Caco-2 (cell line): ENCODE measurements around the gene CDK17. TPM values are rescaled to one million over a fixed set of nuclear protein-coding genes. Genes with fewer than 3 reads are reported as not detected.

Experiments
- BruUV-seq: library from RNA; stranded (reverse); fragments of 400-500 nt; replicated peaks from 2 replicates; lab custom pipeline; 2021; lab: Mats Ljungman, UMichigan
- CTCF ChIA-PET: fragments of 300-600 bp; sonication (Branson Sonifier 250); formaldehyde crosslinking; loops from one replicate; lab custom pipeline; 2022; ENCODE audit warnings: antibody characterized with exemption; lab: Charles Lee
- POLR2A ChIA-PET: fragments of 300-600 bp; sonication (Branson Sonifier 250); formaldehyde crosslinking; loops from one replicate; lab custom pipeline; 2022; ENCODE audit warnings: antibody characterized with exemption; lab: Charles Lee
- DNase-seq, 2 experiments: peaks; one replicate each; pipeline versions ENCODE4 v3.0.0 to v3.0.0-alpha.2; 2020 to 2022
- H3K27me3 ChIP-seq: replicated peaks from 2 replicates; pipeline ENCODE4 v1.6.0; 2011; ENCODE audit warnings: low read length; ENCODE audit not compliant: control insufficient read depth, insufficient read depth
- H3K36me3 ChIP-seq: 2 replicates; pipeline ENCODE4 v1.5.1; 2011; ENCODE audit warnings: low read length; ENCODE audit not compliant: control insufficient read depth, insufficient read depth
- H3K4me1 ChIP-seq: fragments of 250-450 bp; sonication (Bioruptor Pico); 2 replicates; pipeline ENCODE4 v1.5.1; 2020; ENCODE audit warnings: mild to moderate bottlenecking
- H3K4me3 ChIP-seq: 2 replicates; pipeline ENCODE4 v1.5.1; 2011; ENCODE audit warnings: low read depth, mild to moderate bottlenecking, control low read depth, low read length
- H3K9me3 ChIP-seq: fragments of 250-450 bp; sonication (Bioruptor Pico); 2 replicates; pipeline ENCODE4 v1.5.1; 2020; ENCODE audit warnings: mild to moderate bottlenecking, moderate library complexity
- H3K27ac Mint-ChIP-seq: one replicate; pipeline ENCODE4 v1.8.0; 2022; ENCODE audit warnings: mixed read lengths; ENCODE audit not compliant: unreplicated experiment
- H3K27me3 Mint-ChIP-seq: one replicate; pipeline ENCODE4 v1.8.0; 2022; ENCODE audit warnings: mixed read lengths; ENCODE audit not compliant: insufficient read depth, unreplicated experiment
- H3K36me3 Mint-ChIP-seq: one replicate; pipeline ENCODE4 v1.8.0; 2022; ENCODE audit warnings: mild to moderate bottlenecking, mixed read lengths; ENCODE audit not compliant: insufficient read depth, unreplicated experiment
- H3K4me1 Mint-ChIP-seq: one replicate; pipeline ENCODE4 v1.8.0; 2022; ENCODE audit warnings: low read depth, mixed read lengths; ENCODE audit not compliant: unreplicated experiment
- H3K4me3 Mint-ChIP-seq: one replicate; pipeline ENCODE4 v1.8.0; 2022; ENCODE audit warnings: mild to moderate bottlenecking, moderate library complexity, mixed read lengths; ENCODE audit not compliant: unreplicated experiment
- H3K9me3 Mint-ChIP-seq: one replicate; pipeline ENCODE4 v1.8.0; 2022; ENCODE audit warnings: mixed read lengths; ENCODE audit not compliant: unreplicated experiment
- CTCF ChIP-seq, 2 experiments: fragments of 200-600 bp in 1 of 2; IDR thresholded peaks; 1 replicate in 1 of 2; 2 replicates in 1 of 2; pipeline versions ENCODE4 v1.5.1 to v1.8.0; 2011 to 2022; ENCODE audit warnings: antibody characterized with exemption in 1 of 2, control low read depth in 1 of 2, inconsistent platforms in 1 of 2, low read depth in 1 of 2, low read length in 1 of 2, mild to moderate bottlenecking in 1 of 2, moderate library complexity in 1 of 2; ENCODE audit not compliant: insufficient read depth in 1 of 2, severe bottlenecking in 1 of 2, unreplicated experiment in 1 of 2
- intact Hi-C: fragments of 100-400 bp; cut with micrococcal nuclease; formaldehyde crosslinking; loops from one replicate; pipeline ENCODE4 v1.10.0; 2022; ENCODE audit not compliant: unreplicated experiment
- total RNA-seq: library from RNA; stranded (reverse); gene quantifications from 2 replicates; pipeline ENCODE4 v1.2.3, GENCODE V29; 2022

Gene CDK17
- total RNA-seq, 1 experiment from 2014 or later: 11.7 TPM

GRCh38 chr12:96398424-96399119 is 1.7 kb downstream of the CDK17 start:
- intact Hi-C loops: no loop called here
- Mint-ChIP-seq H3K9me3 (no peaks in the 10 kb centered on the region), H3K36me3 (peaks cover 5% of the 10 kb centered on the region), H3K27ac (peak overlapping the region; percentile 84), H3K4me1 (peaks cover 18% of the 10 kb centered on the region), H3K4me3 (peak overlapping the region; percentile 96), H3K27me3 (no peaks in the 10 kb centered on the region)
- no peaks in the 10 kb centered on the region for H3K36me3 ChIP-seq
- POLR2A ChIA-PET: no interaction called here
- H3K9me3 ChIP-seq: no peaks in the 10 kb centered on the region
- no peaks in the 10 kb centered on the region for H3K27me3 ChIP-seq
- CTCF ChIA-PET: interaction anchor here (0.6 kb wide), 1 partner anchor 13 kb away, joined by 3 read pairs; no protein-coding TSS in a partner anchor
- H3K4me3 ChIP-seq: peak overlapping the region; percentile 69
- TSS peak; percentile 19 for BruUV-seq
- DNase-seq: no peak
- 0 out of 2 replicates have a peak, but pooled peaks cover 9% of the 10 kb centered on the region for H3K4me1 ChIP-seq
- TF ChIP-seq CTCF (IDR thresholded peaks at IDR 0.05; ENCODE audit: insufficient read depth in 1 of 2, low read depth in 1 of 2, low read length in 1 of 2, severe bottlenecking in 1 of 2, unreplicated experiment in 1 of 2): no peak

- intact Hi-C loops: no loop called here
- Histone ChIP-seq H3K27me3 (no peaks in the 10 kb centered on the region), H3K4me1 (0 out of 2 replicates have a peak, but pooled peaks cover 9% of the 10 kb centered on the region), H3K9me3 (no peaks in the 10 kb centered on the region), H3K36me3 (no peaks in the 10 kb centered on the region), H3K4me3 (peak overlapping the region; percentile 69; the same call in 1 of the 2 replicates)
- ChIA-PET CTCF (no interaction called here), POLR2A (no interaction called here)
- no peaks in the 10 kb centered on the region for H3K27me3 Mint-ChIP-seq
- H3K4me1 Mint-ChIP-seq: peaks cover 18% of the 10 kb centered on the region
- H3K4me3 Mint-ChIP-seq: peak overlapping the region; percentile 96
- no peak for DNase-seq
- H3K36me3 Mint-ChIP-seq: peaks cover 5% of the 10 kb centered on the region
- no peak overlapping the region for H3K27ac Mint-ChIP-seq
- H3K9me3 Mint-ChIP-seq: no peaks in the 10 kb centered on the region
- TF ChIP-seq CTCF (IDR thresholded peaks at IDR 0.05; ENCODE audit: insufficient read depth in 1 of 2, low read depth in 1 of 2, low read length in 1 of 2, severe bottlenecking in 1 of 2, unreplicated experiment in 1 of 2): no peak
- BruUV-seq: no TSS peak
Observed at GRCh38 chr12:96397756-96398423, 2.3 kb downstream of the CDK17 start.

- intact Hi-C loops: no loop called here
- Mint-ChIP-seq H3K27me3 (no peaks in the 10 kb centered on the region), H3K27ac (no peak overlapping the region), H3K4me3 (no peak overlapping the region), H3K4me1 (peaks cover 18% of the 10 kb centered on the region), H3K9me3 (no peaks in the 10 kb centered on the region), H3K36me3 (peaks cover 5% of the 10 kb centered on the region)
- H3K4me3 ChIP-seq: no peak overlapping the region
- no peak for TF ChIP-seq CTCF (IDR thresholded peaks at IDR 0.05; ENCODE audit: insufficient read depth in 1 of 2, low read depth in 1 of 2, low read length in 1 of 2, severe bottlenecking in 1 of 2, unreplicated experiment in 1 of 2)
- H3K4me1 ChIP-seq: 0 out of 2 replicates have a peak, but pooled peaks cover 9% of the 10 kb centered on the region
- POLR2A ChIA-PET: no interaction called here
- no peaks in the 10 kb centered on the region for H3K9me3 ChIP-seq
- no peaks in the 10 kb centered on the region for H3K27me3 ChIP-seq
- DNase-seq: no peak
- no peaks in the 10 kb centered on the region for H3K36me3 ChIP-seq
- CTCF ChIA-PET: no interaction called here
- no TSS peak for BruUV-seq
Observed at GRCh38 chr12:96396914-96397313, 3.3 kb downstream of the CDK17 start.
